Ovary (tissue), 3 donors: Measurements from ENCODE around the gene BTN3A1.

Experiments used
- CTCF ChIP-seq, 3 donors: fragments of 450-650 bp in 2 of 3; fragments of 200-600 bp in 1 of 3; IDR thresholded peaks; one replicate each; pipeline versions ENCODE4 v1.5.1 to v1.8.0; 2016 to 2022; ENCODE audit warnings: antibody characterized with exemption in 3 of 3, mild to moderate bottlenecking in 1 of 3
- POLR2A ChIP-seq: fragments of 450-650 bp; IDR thresholded peaks from one replicate; pipeline ENCODE4 v1.6.1; 2017; ENCODE audit warnings: antibody characterized with exemption, mild to moderate bottlenecking, moderate library complexity
- donor health status: DM: no; HTN: no; CAD: no.

GRCh38 chr6:26441977-26442376, 39.9 kb downstream of the BTN3A1 start:
- TF ChIP-seq CTCF (IDR thresholded peaks at IDR 0.05), result no peak
- TF ChIP-seq POLR2A, result no peak
